ENCODE measurements around the gene LSM12. TPM values are rescaled to one million over a fixed set of nuclear protein-coding genes. Genes with fewer than 3 reads are reported as not detected.
"Not testable (repeated sequence)": the region's sequence is repeated elsewhere in the genome, so short reads cannot be mapped to it uniquely, and the experiment has no call there.

The LSM12 gene
- total RNA-seq, 1 experiment from 2014 or later = 128 TPM

GRCh38 chr17:44033861-44034408 is 32.5 kb downstream of the LSM12 start:
- H3K4me3 ChIP-seq = no peak overlapping the region
- peaks cover 80% of the 10 kb centered on the region for H3K36me3 ChIP-seq
- H3K9me3 ChIP-seq = no peaks in the 10 kb centered on the region
- DNase-seq = no peak
- H3K27me3 ChIP-seq = no peaks in the 10 kb centered on the region

GRCh38 chr17:44030482-44030881 is 36.0 kb downstream of the LSM12 start:
- DNase-seq = no peak
- Histone ChIP-seq H3K9me3 (no peaks in the 10 kb centered on the region), H3K27me3 (no peaks in the 10 kb centered on the region), H3K4me3 (no peak overlapping the region), H3K36me3 (peaks cover 69% of the 10 kb centered on the region)

DNA sequence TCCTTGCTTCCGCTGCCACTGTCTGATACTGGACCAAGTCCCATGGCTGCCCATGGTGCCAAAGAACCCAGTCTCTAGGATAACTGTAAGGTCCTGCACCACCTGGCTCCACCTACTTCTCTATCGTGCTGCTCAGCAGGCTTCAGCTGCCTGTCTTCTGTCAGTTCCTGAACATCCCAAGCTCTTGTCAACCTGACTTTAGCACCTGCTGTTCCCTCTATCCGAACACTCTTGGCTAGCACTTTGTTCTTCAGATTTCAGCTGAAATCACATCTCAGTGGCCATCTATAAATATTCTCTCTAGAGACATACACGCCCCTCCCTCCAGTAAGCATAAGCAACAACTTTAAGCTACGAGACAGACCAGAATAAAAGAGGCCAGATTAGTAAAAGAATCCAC is 36.7 kb downstream of the LSM12 start:
- no peak for DNase-seq
- Histone ChIP-seq H3K27me3 (no peaks in the 10 kb centered on the region), H3K4me3 (no peak overlapping the region), H3K9me3 (no peaks in the 10 kb centered on the region), H3K36me3 (peaks cover 74% of the 10 kb centered on the region)

DNA sequence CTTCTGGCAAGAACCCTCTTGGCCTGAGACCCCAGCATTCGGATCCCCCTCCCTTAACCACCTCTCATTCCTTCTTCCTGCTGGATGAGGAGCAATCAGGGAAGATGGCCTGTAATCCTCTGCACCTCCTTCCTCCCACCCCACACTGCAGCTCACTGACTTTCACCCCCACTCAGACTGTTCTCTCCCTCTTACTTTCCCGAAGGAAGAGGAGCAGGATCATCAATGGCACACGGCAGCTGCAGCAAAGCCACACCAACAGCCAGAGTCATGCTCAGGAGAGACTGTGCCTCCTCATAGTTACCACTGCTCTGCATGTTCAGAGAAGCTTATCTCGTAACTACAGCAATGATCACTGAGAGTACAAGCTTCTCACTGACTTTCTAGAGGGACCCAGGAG is 41.6 kb downstream of the LSM12 start:
- no peak for DNase-seq
- no peaks in the 10 kb centered on the region for H3K27me3 ChIP-seq
- no peak overlapping the region for H3K4me3 ChIP-seq
- H3K9me3 ChIP-seq = no peaks in the 10 kb centered on the region
- H3K36me3 ChIP-seq = peaks cover 70% of the 10 kb centered on the region

- H3K9me3 ChIP-seq = no peaks in the 10 kb centered on the region
- H3K36me3 ChIP-seq = peaks cover 67% of the 10 kb centered on the region
- no peak overlapping the region for H3K4me3 ChIP-seq
- H3K27me3 ChIP-seq = no peaks in the 10 kb centered on the region
- DNase-seq = no peak
These were observed 42.2 kb downstream of the LSM12 start for GRCh38 chr17:44024271-44024663.

DNA sequence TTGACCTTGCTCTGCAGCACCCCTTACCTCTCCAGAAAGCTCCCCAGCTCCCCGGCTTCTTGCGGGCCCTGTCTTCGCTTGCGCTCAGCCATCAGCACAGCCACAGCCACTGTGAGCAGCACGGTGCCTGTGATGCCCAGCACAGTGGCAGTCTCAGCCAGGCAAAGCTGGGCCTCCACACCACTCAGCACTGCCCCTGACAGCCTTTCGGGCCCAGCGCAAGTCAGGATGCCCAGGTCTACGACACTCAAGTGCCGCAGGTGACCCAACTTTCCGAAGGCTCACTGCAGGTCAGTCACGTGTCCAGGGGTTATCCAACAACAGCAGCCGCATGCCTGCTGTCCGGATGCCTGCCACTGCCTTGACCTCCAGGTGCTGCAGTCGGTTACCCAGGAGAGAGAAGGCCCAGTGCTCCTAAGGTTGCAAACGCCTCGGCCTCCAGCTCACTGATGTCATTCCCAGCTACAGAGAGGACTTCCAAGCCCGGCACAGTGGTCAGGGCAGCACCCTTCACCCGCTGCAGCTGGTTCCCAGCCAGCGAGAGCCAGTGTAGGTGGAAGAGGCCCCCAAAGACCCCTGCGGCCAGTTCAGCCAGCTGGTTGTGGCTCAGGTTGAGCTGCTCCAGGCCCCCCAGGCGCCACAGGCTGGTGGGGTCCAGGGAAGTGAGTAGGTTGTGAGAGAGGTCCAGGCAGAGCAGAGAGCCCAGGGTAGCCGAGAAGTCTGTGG is 42.8 kb downstream of the LSM12 start:
- peaks cover 62% of the 10 kb centered on the region for H3K36me3 ChIP-seq
- H3K9me3 ChIP-seq = no peaks in the 10 kb centered on the region
- no peak overlapping the region for H3K4me3 ChIP-seq
- H3K27me3 ChIP-seq = no peaks in the 10 kb centered on the region
- no peak for DNase-seq

DNA sequence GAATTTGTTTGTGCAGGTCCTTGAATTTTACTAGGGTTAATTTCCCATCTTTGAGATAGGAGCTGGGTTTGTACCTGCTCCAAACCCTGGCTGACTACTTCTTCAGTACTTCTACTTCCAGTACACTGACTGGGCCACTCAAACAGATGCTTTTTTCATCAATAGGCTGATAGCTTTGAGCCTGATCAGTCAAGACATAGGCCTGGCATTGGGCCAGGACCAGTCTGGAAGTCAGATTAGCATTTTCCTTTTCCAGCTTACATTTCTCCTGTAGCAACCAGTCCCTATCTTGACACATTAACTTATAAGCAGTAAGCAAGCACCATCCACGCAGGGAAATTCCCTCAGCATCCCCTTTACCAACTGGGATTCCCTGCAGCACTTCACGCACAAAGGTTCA is 44.2 kb downstream of the LSM12 start:
- peaks cover 56% of the 10 kb centered on the region for H3K36me3 ChIP-seq
- no peaks in the 10 kb centered on the region for H3K27me3 ChIP-seq
- DNase-seq = no peak
- H3K4me3 ChIP-seq = no peak overlapping the region
- no peaks in the 10 kb centered on the region for H3K9me3 ChIP-seq

DNA sequence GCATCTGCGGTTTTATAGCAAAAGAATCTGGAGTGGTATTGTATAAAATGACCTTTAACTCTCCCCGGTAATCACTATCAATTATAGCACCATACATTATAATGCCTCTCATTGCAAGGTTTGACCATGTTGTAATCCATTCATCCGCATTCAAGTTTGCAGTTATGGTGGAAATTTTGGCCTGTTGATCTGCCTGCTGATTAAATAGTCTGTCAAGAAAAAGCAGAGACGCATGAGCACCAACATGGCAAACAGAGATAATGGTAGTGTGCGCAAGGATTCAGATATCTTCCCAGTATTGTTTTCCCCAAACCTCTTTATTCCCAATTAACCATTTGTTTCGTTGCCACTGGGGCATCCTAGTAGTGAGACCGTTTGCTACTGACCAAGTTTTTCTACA is 45.2 kb downstream of the LSM12 start:
- not testable (repeated sequence) for H3K4me3 ChIP-seq, H3K9me3 ChIP-seq, DNase-seq, H3K27me3 ChIP-seq
- peaks cover 52% of the 10 kb centered on the region for H3K36me3 ChIP-seq

DNA sequence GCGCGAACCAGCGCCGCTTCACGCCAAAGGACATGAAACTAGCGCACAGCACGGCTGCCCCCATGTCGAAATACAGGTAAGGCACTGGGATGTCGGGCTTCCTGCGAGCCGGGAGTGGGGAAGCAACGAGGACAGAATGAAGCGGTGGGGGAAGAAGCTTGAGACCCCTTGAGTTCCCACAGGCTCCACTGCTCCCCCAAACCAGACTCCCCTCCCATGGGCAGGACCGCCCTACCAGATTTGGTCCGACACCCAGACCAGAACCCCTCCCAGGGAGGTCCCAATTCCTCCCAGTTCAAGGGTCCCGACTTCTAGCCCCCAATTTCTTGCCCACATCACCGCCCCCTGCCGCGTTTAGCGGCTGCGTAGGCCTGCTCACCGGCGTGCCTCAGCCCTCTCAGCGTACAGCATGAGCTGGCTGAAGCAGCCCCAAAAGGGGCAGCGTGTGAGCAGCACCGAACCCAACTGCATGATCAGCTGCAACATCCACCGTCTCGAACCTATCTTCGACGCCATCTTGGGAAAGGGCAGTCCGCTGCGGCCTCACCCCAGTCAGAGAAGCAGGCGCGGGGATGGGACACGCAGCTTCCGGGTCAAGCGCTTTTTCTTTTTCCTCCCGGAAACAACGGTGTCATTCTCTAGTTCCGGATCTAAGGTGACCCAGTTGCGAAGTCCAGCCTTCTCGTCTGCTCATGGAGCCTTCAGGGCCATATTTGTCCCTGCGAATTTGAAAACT is 51.9 kb downstream of the LSM12 start, which contains the start of gene TMEM101:
TMEM101 (minus strand) TSS at position 527 of the 736 bp plus-strand sequence; CDS start at position 516, 11 bp downstream.
- no peaks in the 10 kb centered on the region for H3K27me3 ChIP-seq
- peak within 1 kb of the TSS; percentile 96 for H3K4me3 ChIP-seq
- no peaks in the 10 kb centered on the region for H3K9me3 ChIP-seq
- DNase-seq = peak; percentile 93
- peaks cover 14% of the 10 kb centered on the region for H3K36me3 ChIP-seq

DNA sequence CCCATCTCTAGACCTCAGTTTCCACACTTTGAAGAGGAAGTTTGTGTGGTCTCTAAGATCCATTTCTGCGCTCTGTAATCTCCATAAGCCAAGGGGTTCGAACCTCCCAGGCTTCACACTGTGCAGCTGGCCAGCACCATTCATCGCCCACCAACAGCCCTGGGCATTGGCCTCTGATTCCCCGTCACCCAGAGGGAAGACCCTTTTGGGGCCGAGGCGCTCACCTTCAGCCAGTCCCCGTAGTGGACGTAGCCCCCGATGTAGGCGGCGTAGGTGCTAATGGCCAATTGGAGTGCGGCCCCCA is 52.4 kb downstream of the LSM12 start:
- peaks cover 17% of the 10 kb centered on the region for H3K36me3 ChIP-seq
- H3K27me3 ChIP-seq = no peaks in the 10 kb centered on the region
- H3K4me3 ChIP-seq = peak overlapping the region; percentile 96
- H3K9me3 ChIP-seq = no peaks in the 10 kb centered on the region
- peak; percentile 39 for DNase-seq

DNA sequence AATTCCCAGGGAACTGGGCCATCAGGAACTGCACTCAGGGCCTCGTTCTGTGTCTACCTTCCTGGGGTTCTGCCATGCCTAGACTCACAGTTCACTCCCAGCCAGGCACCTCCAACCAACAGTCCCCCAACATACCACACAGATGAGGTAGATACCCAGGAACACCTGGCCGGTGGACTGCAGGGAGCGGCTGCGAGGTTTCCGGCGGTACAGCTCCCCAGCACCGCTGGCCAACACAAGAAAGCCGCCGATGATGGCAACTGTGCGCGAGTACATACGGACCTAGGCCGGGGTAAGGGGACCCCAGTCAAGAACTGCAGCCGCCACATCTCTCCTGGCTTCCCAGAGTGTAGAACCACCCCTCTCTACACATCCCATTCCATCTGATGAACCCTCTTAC is 53.6 kb downstream of the LSM12 start:
- H3K4me3 ChIP-seq = no peak overlapping the region
- DNase-seq = no peak
- H3K36me3 ChIP-seq = peaks cover 17% of the 10 kb centered on the region
- H3K27me3 ChIP-seq = no peaks in the 10 kb centered on the region
- no peaks in the 10 kb centered on the region for H3K9me3 ChIP-seq

- Histone ChIP-seq H3K36me3 (peaks cover 17% of the 10 kb centered on the region), H3K9me3 (no peaks in the 10 kb centered on the region), H3K27me3 (no peaks in the 10 kb centered on the region), H3K4me3 (no peak overlapping the region)
- DNase-seq = no peak
These were observed 54.1 kb downstream of the LSM12 start for GRCh38 chr17:44012391-44012790.

GRCh38 chr17:44011876-44012275 is 54.6 kb downstream of the LSM12 start:
- H3K36me3 ChIP-seq = peaks cover 17% of the 10 kb centered on the region
- H3K4me3 ChIP-seq = no peak overlapping the region
- H3K9me3 ChIP-seq = no peaks in the 10 kb centered on the region
- no peak for DNase-seq
- H3K27me3 ChIP-seq = no peaks in the 10 kb centered on the region

DNA sequence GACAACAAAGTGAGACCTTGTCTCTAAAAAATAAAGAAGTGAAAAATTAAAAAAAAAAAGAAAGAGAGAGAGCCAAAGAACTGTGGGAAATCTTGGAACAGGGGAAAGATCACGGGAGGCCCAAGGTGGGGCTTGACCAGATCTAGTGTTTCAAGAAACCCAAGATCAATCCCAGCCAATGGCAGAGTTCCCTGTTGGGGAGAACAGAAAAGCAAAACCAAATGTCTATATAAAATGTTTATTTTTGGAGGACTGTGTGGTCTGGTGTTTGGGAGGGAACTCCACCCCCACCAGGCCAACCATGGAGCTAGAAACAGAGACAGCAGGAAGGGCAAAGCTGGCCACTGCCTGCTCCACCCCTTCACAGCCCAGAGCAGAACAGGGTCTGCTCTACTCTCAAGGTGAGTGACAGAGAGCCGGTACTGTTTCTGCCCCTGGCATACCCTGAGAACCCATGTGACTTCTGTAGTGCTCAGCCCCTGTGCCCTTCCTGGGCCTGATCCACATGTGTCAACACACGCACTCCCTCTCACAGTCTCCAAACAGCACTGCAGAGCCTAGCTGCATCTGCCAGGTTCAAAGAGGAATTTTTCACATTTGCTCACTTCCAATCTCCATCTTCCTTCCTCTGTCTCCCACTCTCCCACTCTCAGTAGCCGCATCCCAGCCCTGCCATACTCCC is 55.4 kb downstream of the LSM12 start:
- no peak overlapping the region for H3K4me3 ChIP-seq
- no peaks in the 10 kb centered on the region for H3K9me3 ChIP-seq
- H3K36me3 ChIP-seq = peaks cover 17% of the 10 kb centered on the region
- no peaks in the 10 kb centered on the region for H3K27me3 ChIP-seq
- no peak for DNase-seq

GRCh38 chr17:44008205-44008909 is 58.1 kb downstream of the LSM12 start:
- Histone ChIP-seq H3K4me3 (no peak overlapping the region; the same call in 1 of the 2 replicates), H3K9me3 (no peaks in the 10 kb centered on the region), H3K36me3 (peaks cover 17% of the 10 kb centered on the region), H3K27me3 (no peaks in the 10 kb centered on the region)
- no peak for DNase-seq

GRCh38 chr17:44007346-44008204 is 58.9 kb downstream of the LSM12 start:
- DNase-seq = peak; percentile 67
- peaks cover 17% of the 10 kb centered on the region for H3K36me3 ChIP-seq
- H3K4me3 ChIP-seq = peak overlapping the region; percentile 57
- no peaks in the 10 kb centered on the region for H3K9me3 ChIP-seq
- no peaks in the 10 kb centered on the region for H3K27me3 ChIP-seq

All from MG63 (cell line).